Mucosa of rectum (tissue), 2 donors: ENCODE data around the gene SBK1.

Experiments
- H3K27ac ChIP-seq, 2 donors: one replicate each; pipeline ENCODE4 v1.7.0; 2013; ENCODE audit warnings: inconsistent platforms in 2 of 2, low read depth in 2 of 2, low read length in 2 of 2
- H3K27me3 ChIP-seq, 2 donors: one replicate each; pipeline ENCODE4 v1.7.0; 2013; ENCODE audit warnings: low read length in 2 of 2; ENCODE audit not compliant: control insufficient read depth in 2 of 2, insufficient read depth in 2 of 2
- H3K36me3 ChIP-seq, 2 donors: one replicate each; pipeline ENCODE4 v1.7.0; 2013; ENCODE audit warnings: low read length in 2 of 2; ENCODE audit not compliant: control insufficient read depth in 2 of 2, insufficient read depth in 2 of 2
- H3K4me1 ChIP-seq, 2 donors: one replicate each; pipeline ENCODE4 v1.7.0; 2013; ENCODE audit warnings: low read length in 2 of 2, mild to moderate bottlenecking in 1 of 2; ENCODE audit not compliant: control insufficient read depth in 2 of 2, insufficient read depth in 2 of 2
- H3K4me3 ChIP-seq, 2 donors: one replicate each; pipeline ENCODE4 v1.7.0; 2013; ENCODE audit warnings: low read length in 2 of 2
- H3K9ac ChIP-seq, 2 donors: one replicate each; pipeline ENCODE4 v1.7.0; 2013; ENCODE audit warnings: low read length in 2 of 2, low read depth in 1 of 2, mild to moderate bottlenecking in 1 of 2
- H3K9me3 ChIP-seq, 2 donors: one replicate each; pipeline ENCODE4 v1.7.0; 2013; ENCODE audit warnings: low read length in 2 of 2; ENCODE audit not compliant: control insufficient read depth in 2 of 2
- donor health status: healthy.
- donor health status: Normal muscosa, but diverticular disease.

The SBK1 gene

GRCh38 chr16:28292731-28293600 is 641 bp downstream of the SBK1 start:
- peak overlapping the region; percentile 41 to 44 for H3K9ac ChIP-seq
- peak overlapping the region; percentile 51 to 65 for H3K4me3 ChIP-seq
- H3K9me3 ChIP-seq: no peaks in the 10 kb centered on the region
- no peak overlapping the region for H3K27ac ChIP-seq
- peaks cover 9 to 11% of the 10 kb centered on the region in 2 donors for H3K4me1 ChIP-seq
- no peaks in the 10 kb centered on the region for H3K36me3 ChIP-seq
- H3K27me3 ChIP-seq: peaks cover 5 to 9% of the 10 kb centered on the region in 2 donors

DNA sequence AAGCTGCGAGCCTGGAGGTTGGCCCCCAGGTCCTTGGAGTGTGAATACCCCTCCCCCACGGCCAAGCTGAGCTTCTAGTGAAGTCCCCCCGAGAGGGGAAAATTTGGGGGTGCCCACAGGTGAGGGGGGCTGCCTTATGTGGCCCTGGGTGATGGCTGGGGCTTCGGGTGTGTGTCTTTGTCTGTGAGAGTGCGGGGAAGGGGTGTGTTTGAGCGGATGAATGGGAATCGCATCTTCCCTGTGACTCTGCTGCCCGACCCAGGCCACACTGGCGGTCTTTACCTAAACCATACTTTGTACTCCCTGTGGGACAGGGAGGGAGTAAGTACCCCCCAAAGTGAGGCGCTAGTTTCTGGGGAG is 1.3 kb downstream of the SBK1 start:
- Histone ChIP-seq H3K27ac (no peak overlapping the region), H3K9me3 (no peaks in the 10 kb centered on the region), H3K4me3 (no peak overlapping the region), H3K27me3 (peaks cover 5 to 9% of the 10 kb centered on the region in 2 donors), H3K9ac (no peak overlapping the region), H3K4me1 (peaks cover 9 to 11% of the 10 kb centered on the region in 2 donors), H3K36me3 (no peaks in the 10 kb centered on the region)

GRCh38 chr16:28294201-28294600 is 1.9 kb downstream of the SBK1 start:
- H3K27ac ChIP-seq: no peak overlapping the region
- peaks cover 5 to 9% of the 10 kb centered on the region in 2 donors for H3K27me3 ChIP-seq
- H3K36me3 ChIP-seq: no peaks in the 10 kb centered on the region
- H3K4me1 ChIP-seq: peaks cover 9 to 11% of the 10 kb centered on the region in 2 donors
- H3K4me3 ChIP-seq: no peak overlapping the region
- no peaks in the 10 kb centered on the region for H3K9me3 ChIP-seq
- H3K9ac ChIP-seq: no peak overlapping the region

DNA sequence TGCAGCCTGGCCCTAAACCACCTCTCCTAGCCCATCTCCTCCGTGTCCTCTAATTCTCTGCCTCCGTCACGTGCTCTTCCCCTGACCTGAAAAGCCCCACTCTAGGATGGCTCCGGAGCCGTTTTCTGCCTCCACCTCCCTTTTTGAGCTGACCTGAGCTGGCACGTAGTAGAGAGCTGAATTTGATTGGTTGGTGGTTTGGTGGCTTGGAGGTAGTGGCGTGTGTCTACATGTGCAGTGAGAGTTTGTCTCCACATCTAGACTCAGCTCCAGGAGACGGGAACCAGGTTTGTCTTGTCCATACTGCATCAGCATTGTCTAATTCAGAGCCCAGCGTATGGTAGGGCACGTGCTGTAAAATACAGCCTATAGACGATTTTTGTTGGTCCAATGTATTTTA is 3.0 kb downstream of the SBK1 start:
- Histone ChIP-seq H3K27me3 (peaks cover 5 to 9% of the 10 kb centered on the region in 2 donors), H3K4me1 (peaks cover 9 to 11% of the 10 kb centered on the region in 2 donors), H3K27ac (no peak overlapping the region), H3K9ac (no peak overlapping the region), H3K4me3 (no peak overlapping the region), H3K9me3 (no peaks in the 10 kb centered on the region), H3K36me3 (no peaks in the 10 kb centered on the region)

DNA sequence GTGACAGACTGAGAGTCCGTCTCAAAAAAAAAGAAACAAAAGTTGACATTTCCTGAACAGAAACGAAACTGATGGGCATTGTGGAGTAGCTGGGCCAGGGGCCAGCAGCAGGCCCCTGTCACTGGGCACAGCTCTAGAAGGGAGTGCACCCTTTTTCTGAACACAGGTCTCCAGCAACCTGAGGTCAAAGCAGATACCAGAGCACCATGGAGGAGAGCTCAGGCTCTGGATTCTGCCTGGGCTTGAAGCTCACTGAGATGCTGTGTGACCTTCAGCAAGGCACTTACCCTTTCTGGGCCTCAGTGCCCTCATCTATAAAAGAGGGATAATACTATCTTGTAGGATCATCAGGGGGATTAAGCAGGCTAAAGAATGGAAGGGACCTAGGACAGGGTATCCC is 5.0 kb downstream of the SBK1 start:
- H3K4me1 ChIP-seq: peaks cover 7 to 8% of the 10 kb centered on the region in 2 donors
- H3K36me3 ChIP-seq: no peaks in the 10 kb centered on the region
- H3K27me3 ChIP-seq: peaks cover 5 to 9% of the 10 kb centered on the region in 2 donors
- no peak overlapping the region for H3K4me3 ChIP-seq
- H3K27ac ChIP-seq: no peak overlapping the region
- H3K9ac ChIP-seq: no peak overlapping the region
- H3K9me3 ChIP-seq: no peaks in the 10 kb centered on the region

DNA sequence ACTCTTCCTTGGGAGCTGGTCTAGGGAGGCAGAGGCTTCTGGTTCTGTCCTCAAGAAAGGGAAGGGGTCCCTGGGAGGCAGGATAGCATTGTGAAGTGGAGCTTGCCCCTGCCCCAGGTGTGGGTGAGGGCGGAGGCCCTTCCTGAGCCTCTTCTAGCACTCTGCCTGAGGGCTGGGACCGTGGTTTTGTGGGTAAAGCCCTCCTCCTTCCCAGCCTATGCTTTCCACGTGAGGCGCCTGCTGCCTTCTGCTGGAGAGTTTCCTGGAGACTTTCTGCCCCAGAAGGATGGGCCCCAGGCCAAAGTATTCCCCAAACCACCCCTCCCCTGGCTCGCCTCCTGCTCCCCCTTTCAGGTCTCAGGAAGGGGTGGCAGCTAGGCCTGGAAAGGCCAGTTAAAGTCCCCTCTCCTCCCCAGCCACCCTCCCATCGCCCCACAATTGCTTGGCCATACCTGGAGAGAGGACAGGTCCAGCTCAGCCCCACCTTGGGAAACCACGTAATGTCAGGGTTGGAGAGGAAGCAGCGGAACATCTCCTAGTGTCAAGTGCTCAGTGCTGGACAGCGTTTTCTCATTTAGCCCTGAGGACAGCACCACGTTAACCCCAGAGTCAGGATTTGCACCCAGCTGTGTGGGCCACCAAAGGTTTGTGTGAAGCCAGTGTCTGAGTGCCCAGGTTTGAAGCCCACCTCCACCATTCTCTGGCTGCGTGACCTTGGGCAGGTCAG is 5.6 kb downstream of the SBK1 start:
- Histone ChIP-seq H3K4me1 (peaks cover 3 to 4% of the 10 kb centered on the region in 2 donors), H3K9me3 (no peaks in the 10 kb centered on the region), H3K27ac (no peak overlapping the region), H3K36me3 (no peaks in the 10 kb centered on the region), H3K27me3 (peaks cover 5 to 9% of the 10 kb centered on the region in 2 donors), H3K9ac (no peak overlapping the region), H3K4me3 (no peak overlapping the region)

GRCh38 chr16:28298511-28298878 is 6.2 kb downstream of the SBK1 start:
- no peak overlapping the region for H3K27ac ChIP-seq
- H3K27me3 ChIP-seq: peaks cover 3 to 6% of the 10 kb centered on the region in 2 donors
- no peaks in the 10 kb centered on the region for H3K4me1 ChIP-seq
- H3K4me3 ChIP-seq: no peak overlapping the region
- H3K36me3 ChIP-seq: no peaks in the 10 kb centered on the region
- no peaks in the 10 kb centered on the region for H3K9me3 ChIP-seq
- no peak overlapping the region for H3K9ac ChIP-seq

- Histone ChIP-seq H3K9me3 (no peaks in the 10 kb centered on the region), H3K4me1 (no peaks in the 10 kb centered on the region), H3K4me3 (no peak overlapping the region), H3K27ac (no peak overlapping the region), H3K36me3 (no peaks in the 10 kb centered on the region), H3K9ac (no peak overlapping the region), H3K27me3 (no peaks in the 10 kb centered on the region)
Observed at GRCh38 chr16:28300327-28300726, 8.0 kb downstream of the SBK1 start.

GRCh38 chr16:28301154-28301553 is 8.8 kb downstream of the SBK1 start:
- H3K4me1 ChIP-seq: no peaks in the 10 kb centered on the region
- H3K9ac ChIP-seq: no peak overlapping the region
- H3K36me3 ChIP-seq: no peaks in the 10 kb centered on the region
- no peaks in the 10 kb centered on the region for H3K9me3 ChIP-seq
- H3K4me3 ChIP-seq: no peak overlapping the region
- H3K27ac ChIP-seq: no peak overlapping the region
- H3K27me3 ChIP-seq: no peaks in the 10 kb centered on the region

- Histone ChIP-seq H3K36me3 (no peaks in the 10 kb centered on the region), H3K9ac (no peak overlapping the region), H3K4me3 (no peak overlapping the region), H3K4me1 (no peaks in the 10 kb centered on the region), H3K27ac (no peak overlapping the region), H3K9me3 (no peaks in the 10 kb centered on the region), H3K27me3 (no peaks in the 10 kb centered on the region)
Observed at GRCh38 chr16:28301620-28302019, 9.3 kb downstream of the SBK1 start.
